Measurements from ENCODE around the gene TRPM3. TPM values are rescaled to one million over a fixed set of nuclear protein-coding genes. Genes with fewer than 3 reads are reported as not detected.
"Not testable (repeated sequence)": the region's sequence is repeated elsewhere in the genome, so short reads cannot be mapped to it uniquely, and the experiment has no call there.

Gene TRPM3
- total RNA-seq, 2 experiments from 2014 or later, result not detected

DNA sequence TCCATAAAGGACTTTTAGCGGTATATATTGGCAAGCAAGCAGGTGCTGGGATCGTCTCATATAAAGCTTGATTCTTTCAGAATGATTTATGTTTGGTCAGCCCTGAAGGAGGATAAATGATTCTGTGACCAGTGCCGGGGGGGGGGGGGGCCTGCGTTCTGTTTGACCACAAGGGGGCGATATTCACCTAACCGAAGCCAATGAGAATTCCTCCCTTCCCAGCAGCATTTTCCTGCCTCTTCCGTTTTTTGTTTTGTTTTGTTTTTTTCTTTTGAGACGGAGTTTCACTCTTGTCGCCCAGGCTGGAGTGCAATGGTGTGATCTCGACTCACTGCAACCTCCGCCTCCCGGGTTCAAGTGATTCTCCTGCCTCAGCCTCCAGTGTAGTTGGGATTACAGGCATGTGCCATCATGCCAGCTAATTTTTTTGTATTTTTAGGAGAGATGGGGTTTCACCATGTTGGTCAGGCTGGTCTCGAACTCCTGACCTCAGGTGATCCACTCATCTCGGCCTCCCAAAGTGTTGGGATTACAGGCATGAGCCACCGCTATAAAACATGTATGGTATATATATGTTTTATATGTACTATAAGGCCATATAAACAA is 492.2 kb downstream of the TRPM3 start:
- POLR2A ChIA-PET, result not testable (repeated sequence)

DNA sequence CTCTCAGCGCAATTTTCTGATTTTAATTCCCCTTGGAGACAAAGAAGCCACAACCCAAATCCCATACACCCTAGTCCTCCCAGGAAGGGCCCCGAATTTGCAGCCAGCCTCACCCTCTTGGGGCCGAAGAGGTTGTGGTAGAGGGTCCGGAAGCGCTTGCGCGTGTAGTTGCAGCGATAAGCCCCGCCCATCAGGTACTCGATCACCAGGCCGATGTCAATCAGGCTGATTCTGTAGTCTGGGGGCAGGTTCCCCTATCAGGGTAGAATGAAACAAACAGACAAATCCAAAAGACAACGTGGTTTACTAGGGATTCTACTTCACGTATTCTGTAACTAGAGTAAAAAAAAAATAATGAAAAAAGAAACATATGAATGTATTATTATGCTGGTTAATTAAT is 496.3 kb downstream of the TRPM3 start:
- ChIA-PET POLR2A (no interaction called here), CTCF (no interaction called here)

More for the DNA sequence above, 492.2 kb downstream of the TRPM3 start:
- CTCF ChIA-PET, result not testable (repeated sequence)

DNA sequence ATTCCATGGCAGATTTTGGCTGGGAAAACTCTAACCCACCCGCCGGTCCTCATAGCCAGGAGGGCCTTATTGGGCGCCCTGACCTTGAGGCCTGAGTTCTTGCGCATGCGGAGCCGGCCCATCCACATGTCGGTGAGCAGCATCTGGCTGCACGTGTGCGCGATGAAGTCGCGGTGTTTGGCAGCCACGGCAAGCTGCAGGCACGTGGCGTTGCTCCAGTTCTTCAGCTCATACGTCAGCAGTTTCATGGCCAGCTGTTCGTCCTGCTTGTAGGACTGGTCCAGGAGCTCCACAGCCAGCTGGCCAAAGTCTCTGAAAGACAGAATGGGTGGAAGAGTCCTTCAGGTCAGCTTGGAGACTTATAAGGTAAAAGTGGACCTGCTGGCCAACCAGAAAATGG is 502.6 kb downstream of the TRPM3 start:
- POLR2A ChIA-PET, result no interaction called here
- CTCF ChIA-PET, result no interaction called here

DNA sequence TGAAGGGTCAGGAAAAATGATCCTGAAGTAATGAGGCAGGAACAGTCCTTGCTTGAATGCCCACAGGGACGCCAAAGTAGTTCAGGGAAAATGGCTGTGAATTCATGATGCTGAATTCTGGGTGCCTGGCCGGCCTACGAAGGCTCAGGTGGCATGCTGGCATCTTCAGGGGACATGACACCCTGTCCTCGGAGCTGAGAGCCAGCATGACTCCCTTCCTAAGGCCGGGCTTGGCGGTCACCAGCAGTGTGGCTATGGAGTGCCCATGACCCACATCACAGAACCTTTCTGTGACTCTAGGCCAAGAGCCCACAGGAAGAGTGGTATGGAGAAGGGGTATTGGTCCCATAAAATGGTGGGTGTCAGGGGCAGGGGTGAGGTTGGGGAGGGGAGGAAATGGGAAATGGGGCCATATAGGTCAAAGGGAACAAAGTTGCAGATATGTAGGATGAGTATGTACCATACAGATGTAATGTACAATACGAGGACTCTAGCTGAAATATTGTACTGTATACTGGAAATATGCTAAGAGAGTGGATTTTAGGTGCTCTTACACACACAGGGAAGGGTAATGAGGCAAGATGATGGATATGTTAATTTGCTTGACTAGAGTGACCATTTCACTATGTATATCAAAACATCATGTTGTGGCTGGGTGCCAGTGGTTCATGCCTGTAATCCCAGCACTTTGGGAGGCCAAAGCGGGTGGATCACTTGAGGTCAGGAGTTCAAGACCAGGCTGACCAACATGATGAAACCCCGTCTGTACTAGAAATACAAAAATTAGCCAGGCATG is 504.2 kb downstream of the TRPM3 start:
- ChIA-PET CTCF (no interaction called here), POLR2A (no interaction called here)

DNA sequence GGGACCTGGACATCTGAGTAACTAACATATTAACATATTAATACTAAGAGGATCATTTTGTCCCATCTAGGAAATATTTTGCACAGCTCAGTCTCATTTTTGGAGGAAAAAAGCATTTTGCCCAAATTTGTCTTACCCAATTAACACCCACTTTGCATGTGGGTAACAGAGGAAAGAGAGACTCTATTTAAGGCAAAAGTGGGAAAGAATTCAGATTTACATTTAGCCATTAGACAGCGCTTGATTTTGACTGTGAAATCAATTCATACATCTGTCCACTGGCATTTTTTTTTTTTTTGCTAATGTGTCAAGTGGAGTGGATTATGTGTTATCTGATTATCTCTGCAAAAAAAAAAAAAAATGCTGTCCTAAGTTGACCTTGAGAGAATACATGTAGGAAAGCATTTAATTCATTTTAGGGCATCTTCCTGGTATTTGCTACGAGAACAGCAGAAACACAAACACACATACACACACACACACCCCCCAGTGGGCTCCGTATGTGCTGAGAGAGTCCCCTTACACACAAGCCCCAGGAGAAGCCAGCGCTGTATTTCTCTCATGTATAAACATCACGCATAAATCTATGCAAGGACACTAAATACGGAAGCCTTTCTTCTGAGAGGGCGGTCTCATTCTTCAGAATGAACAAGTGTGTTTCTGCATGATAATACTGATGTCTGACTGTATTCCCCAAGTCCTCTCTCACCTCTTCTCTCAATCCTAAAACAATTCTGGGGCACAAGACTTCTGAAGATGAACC is 505.0 kb downstream of the TRPM3 start:
- CTCF ChIA-PET, result no interaction called here
- POLR2A ChIA-PET, result no interaction called here

DNA sequence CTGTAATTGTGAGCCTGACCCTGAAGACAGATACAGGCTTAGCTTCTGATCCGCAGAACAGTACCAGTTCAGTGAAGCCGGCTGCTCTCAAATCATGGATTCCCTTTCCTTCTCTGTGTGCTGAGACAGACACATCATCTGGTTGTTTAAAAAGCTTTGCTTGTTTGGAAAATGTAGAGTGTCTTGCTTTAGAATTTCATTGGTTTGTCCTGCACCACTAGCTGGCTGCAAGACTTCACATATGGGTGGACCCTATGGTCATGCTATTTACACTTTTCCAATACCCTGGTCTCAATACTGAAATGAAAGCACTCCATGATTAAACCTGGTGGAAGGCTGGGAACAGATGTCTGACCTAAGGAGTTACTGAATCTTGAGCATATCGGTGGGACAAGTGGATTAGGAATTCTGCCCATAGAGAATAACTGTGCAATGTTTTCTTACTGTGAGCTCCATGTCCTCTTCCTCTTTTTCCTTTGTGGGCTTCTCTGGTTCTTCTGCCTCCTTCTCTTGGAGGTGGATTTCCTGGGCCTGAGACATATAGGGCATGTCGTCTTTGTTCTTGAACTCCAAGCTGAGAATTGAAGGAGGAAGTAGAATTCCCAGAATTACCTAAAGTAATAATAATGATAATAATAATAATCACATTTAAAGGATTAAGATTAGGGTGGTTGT is 505.8 kb downstream of the TRPM3 start:
- POLR2A ChIA-PET, result no interaction called here
- CTCF ChIA-PET, result interaction anchor here (0.6 kb wide), 1 partner anchor 307 kb away, joined by 3 read pairs; no protein-coding TSS in a partner anchor

DNA sequence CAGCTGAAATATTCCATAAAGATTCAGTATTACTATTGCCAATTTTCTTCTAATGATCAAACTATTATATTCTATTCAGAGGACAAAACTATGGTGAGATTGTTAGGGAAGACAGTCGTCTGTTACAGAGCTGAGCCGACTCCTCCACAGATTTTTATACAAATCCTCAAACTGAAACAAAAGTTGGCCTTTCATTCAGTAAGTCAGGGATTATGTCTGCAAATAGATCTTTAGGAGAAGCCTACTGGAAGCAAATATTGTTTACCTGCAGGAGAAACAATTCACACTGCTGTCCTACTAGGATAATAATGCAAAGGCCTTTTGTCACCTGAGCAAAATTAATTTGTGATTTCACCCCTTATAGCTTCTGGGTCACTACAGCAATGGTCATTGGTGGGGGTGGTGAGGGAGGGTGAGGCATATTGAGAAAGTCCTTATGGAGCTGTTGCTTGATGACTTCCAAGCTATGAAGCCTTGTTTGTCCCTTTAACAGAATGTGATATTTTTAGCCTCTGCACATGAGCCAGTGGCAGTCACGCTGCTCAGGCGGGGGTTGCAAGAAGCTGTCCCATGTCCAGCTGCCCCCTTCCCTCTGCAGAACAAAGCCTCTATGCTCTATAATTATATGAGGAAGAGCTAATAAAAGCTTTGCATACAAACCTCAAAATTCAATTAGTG is 506.5 kb downstream of the TRPM3 start:
- POLR2A ChIA-PET, result no interaction called here
- CTCF ChIA-PET, result interaction anchor here (0.6 kb wide), 1 partner anchor 307 kb away, joined by 3 read pairs; no protein-coding TSS in a partner anchor

DNA sequence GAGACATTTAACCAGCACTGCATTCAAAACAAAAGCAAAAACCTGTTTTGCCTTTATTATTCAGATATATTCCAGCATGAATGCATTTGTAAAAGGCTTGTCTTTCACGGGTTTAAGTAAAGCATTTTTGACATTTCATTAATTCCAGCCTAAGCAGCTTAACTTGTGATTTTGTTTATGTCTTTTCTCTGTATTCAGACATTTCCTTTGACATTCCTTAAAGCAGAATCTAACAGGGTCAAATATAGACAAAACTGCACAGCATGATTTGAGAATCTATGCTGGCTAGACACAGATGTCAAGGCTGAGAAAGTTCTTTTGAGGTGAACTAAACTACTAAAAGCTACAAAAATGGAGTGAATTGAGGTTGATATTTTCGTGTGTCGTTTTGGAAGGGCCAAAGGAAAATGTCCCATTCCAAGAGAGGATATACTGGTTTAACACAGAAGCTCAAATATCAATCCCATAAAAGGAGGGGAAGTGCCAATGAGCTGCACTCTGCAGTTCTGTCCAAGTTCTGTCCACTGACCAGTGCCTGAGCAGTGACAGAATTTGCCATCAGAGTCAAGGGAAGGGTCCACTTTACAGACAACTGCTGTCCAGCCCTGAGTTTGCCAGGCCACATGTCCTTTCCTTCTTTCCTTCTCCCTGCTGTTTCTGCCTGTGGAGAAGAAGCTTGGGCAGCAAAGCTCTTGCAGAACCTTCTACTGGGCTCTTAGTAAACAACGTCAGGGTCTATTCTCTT is 508.2 kb downstream of the TRPM3 start:
- ChIA-PET CTCF (interaction anchor here (1.2 kb wide), 1 partner anchor 11 kb away, joined by 3 read pairs; no protein-coding TSS in a partner anchor), POLR2A (no interaction called here)

DNA sequence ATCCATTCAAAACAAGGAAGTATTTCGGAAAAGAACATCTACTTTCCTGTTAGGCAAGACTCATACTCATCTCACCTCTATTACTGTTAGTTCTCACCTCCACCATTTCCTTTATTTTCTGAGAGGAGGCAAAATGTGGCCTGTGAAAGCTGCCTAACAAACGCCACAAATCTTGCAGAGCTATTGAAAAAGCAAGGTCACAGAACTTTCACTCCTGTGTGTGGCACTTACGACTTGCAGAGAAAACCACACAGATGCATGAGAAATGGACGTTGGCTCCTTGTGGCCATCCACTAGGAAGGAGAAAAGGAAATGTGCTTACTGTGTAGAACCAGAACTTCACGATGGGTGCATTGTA is 511.2 kb downstream of the TRPM3 start:
- POLR2A ChIA-PET, result no interaction called here

DNA sequence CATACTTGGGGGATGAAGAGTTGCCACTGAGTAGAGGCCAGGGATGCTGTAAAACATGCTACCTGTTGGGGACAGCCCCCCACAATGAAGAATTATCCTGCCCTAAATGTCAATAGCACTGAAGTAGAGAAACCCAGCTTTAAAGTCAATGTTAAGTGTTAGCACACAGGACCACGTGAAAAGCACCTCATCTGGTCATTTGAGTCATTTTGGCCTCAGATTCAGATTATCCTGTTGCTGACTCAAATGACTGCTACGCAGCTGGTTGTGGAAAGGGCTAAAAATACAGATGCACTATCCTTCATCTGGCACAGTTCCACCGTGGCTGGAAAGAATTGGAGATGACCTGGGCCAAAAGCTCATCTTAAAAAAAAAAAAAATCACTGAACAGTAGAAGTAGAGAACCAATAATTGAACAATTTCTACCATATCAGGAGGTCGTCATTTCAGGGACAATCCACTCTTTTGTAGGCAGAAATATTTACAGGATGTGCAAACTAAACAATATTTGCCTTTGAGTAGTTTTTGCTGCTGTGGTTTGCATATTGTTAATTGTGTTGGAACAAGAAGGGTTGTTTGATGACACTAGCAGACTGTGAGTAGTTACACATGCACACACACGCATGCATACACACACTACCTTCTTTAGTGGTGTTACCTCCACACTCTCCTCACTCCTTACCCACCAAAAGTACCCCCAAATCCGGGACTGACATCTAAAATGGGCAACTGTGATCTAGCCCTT is 511.7 kb downstream of the TRPM3 start:
- POLR2A ChIA-PET, result no interaction called here

More for the DNA sequence above, 511.2 kb downstream of the TRPM3 start:
- CTCF ChIA-PET, result no interaction called here

DNA sequence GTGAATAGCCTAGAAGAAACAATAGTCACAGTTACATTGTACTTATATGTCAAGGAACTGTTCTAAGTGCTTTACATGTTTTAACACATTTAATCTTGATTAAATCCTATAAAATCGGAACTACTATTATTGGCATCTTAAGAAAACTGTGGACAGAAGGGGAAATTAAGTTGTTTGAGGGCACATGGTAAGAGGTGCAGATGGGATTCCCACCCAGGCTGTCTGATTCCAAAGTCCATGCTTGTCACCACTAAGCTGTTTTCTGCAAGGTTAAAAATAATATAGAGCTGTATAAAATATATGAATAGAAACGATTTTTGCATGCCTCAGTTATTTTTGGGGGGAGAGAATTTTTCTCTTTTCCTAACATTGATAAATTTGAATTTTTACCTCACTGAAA is 512.4 kb downstream of the TRPM3 start:
- CTCF ChIA-PET, result no interaction called here

More for the DNA sequence above, 511.7 kb downstream of the TRPM3 start:
- CTCF ChIA-PET, result no interaction called here

DNA sequence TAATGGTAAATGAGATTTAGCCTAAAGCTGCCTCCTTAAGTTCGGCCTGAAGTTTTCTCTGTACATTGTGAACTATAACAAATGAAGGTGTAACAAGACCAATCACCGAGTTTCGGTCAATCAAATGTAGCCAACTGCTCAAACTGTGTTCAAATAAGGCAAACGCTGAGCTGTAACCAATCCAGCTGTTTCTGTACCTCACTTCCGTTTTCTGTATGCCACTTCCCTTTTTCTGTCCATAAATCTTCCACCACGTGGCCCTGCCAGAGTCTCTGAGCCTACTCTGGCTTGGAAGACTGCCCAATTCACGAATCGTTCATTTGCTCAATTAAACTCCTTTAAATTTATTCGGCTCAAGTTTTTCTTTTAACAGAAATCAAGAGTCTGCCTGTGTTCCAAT is 513.5 kb downstream of the TRPM3 start:
- CTCF ChIA-PET, result no interaction called here

More for the DNA sequence above, 512.4 kb downstream of the TRPM3 start:
- POLR2A ChIA-PET, result no interaction called here

DNA sequence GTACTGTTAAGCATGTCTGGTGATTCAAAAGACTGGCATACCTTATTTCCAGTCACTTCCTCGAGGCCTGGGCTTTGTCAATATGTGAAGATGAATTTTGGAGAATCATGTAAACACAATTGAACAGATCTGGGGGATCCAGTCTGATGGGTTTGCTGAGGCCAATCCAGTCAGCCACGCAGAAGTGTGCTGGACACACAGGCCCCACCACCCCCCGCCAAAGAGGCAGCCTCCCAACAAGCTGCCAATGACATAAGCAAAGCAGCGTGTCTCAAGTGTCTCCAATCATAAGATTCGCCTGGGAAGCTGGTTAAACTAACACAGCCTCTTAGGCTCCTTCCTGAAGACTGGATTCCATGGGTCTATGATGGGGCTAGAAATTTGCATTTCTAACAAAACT is 514.1 kb downstream of the TRPM3 start:
- ChIA-PET POLR2A (no interaction called here), CTCF (no interaction called here)

More for the DNA sequence above, 513.5 kb downstream of the TRPM3 start:
- POLR2A ChIA-PET, result no interaction called here

DNA sequence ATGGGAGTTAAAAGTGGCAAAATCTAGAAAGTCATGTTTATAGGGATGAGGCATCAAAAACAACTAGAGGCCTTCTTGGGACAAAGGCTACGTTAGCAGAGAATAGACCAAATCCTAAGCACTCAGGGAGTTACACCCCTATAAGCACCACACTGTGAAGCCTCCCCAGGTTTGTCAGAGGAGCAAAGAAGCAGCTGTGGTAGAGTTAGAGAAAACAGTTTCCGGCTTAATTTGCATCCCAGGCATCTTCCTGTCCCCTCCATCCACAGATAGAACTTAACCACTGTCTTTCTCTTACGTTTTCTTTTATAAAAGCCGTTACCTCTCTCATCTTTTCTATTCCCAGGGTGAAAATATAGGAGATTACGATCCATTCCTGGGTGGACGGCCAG is 518.4 kb downstream of the TRPM3 start:
- POLR2A ChIA-PET, result interaction anchor here (1.2 kb wide), 2 partner anchors 184 to 189 kb away, joined by 4 to 6 read pairs; partner anchors contain the start of gene KLF9
- CTCF ChIA-PET, result interaction anchor here (0.7 to 1.6 kb wide), 18 partner anchors 11 to 340 kb away, joined by 3 to 5 read pairs (median 3); partner anchors contain the start of gene KLF9

DNA sequence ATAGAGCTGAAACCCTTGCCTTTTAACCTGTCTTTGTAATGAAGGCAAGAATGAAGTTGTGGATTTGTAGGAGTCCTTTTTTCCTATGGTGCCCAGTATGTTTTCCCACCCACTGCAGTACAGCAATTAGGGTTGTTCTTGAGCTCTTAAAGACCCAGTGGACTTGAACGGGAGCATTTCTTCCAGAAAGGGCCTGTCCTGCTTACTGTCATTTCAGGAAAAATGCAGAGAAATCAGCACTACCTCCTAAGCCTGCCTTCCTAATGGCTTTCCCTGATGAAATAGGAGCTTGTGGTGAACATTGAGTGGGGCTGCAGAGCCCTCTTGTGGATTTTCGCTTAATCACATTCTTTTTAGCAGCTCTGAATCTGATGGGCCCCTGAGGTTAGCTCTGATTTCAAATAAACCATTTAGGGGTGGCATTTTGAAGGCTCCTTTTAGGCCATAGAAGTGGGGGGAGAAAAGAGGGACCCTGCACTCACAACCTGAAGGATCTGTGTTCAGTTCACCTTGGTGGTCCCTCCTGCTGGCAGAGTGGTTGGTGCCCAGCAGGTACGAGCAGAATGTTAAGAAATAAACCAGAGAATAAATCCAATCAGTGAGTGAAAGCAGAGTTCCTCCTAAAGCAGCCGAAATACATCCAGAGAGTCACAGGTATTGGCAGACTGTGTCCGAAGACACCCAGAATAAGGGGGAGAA is 519.0 kb downstream of the TRPM3 start:
- CTCF ChIA-PET, result interaction anchor here (0.6 to 1.6 kb wide), 22 partner anchors 11 to 380 kb away, joined by 3 to 5 read pairs (median 3); partner anchors contain the start of gene KLF9

DNA sequence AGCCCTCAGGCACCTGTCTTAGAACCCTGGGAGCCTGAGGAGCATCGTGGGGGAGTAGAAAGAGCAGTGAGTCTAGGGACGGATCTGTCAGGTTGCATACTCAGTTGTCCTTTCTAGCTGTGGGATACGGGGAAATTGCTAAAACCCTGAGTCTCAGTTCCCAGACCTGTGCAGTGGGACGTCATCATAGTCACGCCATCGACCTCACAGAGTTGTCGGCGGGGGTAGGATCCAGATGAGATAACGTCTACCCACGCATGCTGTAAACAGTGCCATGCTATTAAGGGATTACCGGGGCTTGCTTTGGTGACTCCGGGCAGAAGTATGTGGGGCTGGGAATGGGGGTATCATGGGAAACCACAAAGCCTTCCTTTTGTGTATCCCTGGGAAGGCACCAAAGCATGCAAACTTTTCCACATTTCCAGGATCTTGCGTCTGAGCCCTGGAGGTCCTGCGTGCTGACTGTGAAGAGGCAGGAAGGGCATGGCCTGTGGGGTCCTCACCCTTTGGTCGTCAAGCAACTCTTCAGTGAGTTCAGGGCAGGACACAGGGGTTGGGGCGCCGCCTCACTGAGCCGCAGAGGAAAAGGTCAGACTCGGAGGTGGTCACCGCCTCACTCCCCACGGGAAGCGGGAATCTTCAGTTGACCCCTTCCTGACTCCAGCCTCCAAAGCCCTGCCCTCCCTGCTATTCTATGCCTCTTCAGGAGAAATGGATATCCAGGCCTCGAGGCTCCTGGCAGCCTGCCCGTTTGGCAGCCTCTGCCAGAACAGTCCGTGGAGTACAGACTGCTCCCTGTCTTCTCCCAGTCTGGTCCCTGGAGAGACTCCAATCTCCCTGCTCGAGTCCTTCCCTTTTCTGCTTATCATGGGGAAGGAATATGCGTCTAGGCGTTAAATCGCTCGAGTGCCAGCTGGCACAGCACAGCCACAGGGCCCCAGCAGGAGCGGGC is 520.1 kb downstream of the TRPM3 start:
- CTCF ChIA-PET, result interaction anchor here (0.6 to 1.6 kb wide), 6 partner anchors 15 to 256 kb away, joined by 3 to 5 read pairs (median 4); no protein-coding TSS in a partner anchor
- POLR2A ChIA-PET, result no interaction called here

More for the DNA sequence above, 519.0 kb downstream of the TRPM3 start:
- POLR2A ChIA-PET, result interaction anchor here (1.2 kb wide), 2 partner anchors 184 to 188 kb away, joined by 4 to 6 read pairs; partner anchors contain the start of gene KLF9

Data from activated CD8-positive, alpha-beta memory T cell treated with anti-CD3 and anti-CD28 coated beads for 36 hours (primary cell).